ENCODE data around the gene CLK2. TPM values are rescaled to one million over a fixed set of nuclear protein-coding genes. Genes with fewer than 3 reads are reported as not detected.
A peak's percentile ranks its signal among the peaks of the same experiment; 100 is the strongest.

Gene CLK2
- total and polyA plus RNA-seq, 2 of the 13 experiments (the other 11 are each of a cell fraction or from before 2014, with no cell fraction given) = 20.1 to 73.5 TPM

GRCh38 chr1:155255243-155256007 is 17.9 kb downstream of the CLK2 start, which contains the start of gene ENTREP3 (continued):
- TF ChIP-seq RCOR2 (CRISPR knock-in tag; IDR thresholded peaks at IDR 0.05) (no peak), ZNF264 (CRISPR knock-in tag; IDR thresholded peaks at IDR 0.05) (0 out of 2 replicates have a peak, but pooled peaks have one; percentile 27), ZNF234 (CRISPR knock-in tag; conservative IDR thresholded peaks at IDR 0.05) (no peak), HDAC6 (IDR thresholded peaks at IDR 0.05; ENCODE audit: low read depth, low read length) (no peak), TGIF2 (CRISPR knock-in tag; IDR thresholded peaks at IDR 0.05) (no peak), ZNF430 (CRISPR knock-in tag; IDR thresholded peaks at IDR 0.05) (no peak; the same call in 1 of the 2 replicates), KAT8 (CRISPR knock-in tag; IDR thresholded peaks at IDR 0.05) (peak; percentile 82), SPEN (CRISPR knock-in tag; IDR thresholded peaks at IDR 0.05; ENCODE audit: low read depth) (peak; percentile 56; the same call in 1 of the 2 replicates), BCL6 (CRISPR knock-in tag; IDR thresholded peaks at IDR 0.05) (peak; percentile 51), ZBTB42 (CRISPR knock-in tag; IDR thresholded peaks at IDR 0.05) (no peak), RELA (CRISPR knock-in tag; IDR thresholded peaks at IDR 0.05) (no peak), ZNF224 (CRISPR knock-in tag; IDR thresholded peaks at IDR 0.05) (no peak), SCMH1 (CRISPR knock-in tag; IDR thresholded peaks at IDR 0.05; ENCODE audit: borderline replicate concordance) (no peak), KMT2B (CRISPR knock-in tag; IDR thresholded peaks at IDR 0.05) (peak; percentile 66), ARID2 (CRISPR knock-in tag; IDR thresholded peaks at IDR 0.05; ENCODE audit: borderline replicate concordance) (no peak), NFE2L2 (IDR thresholded peaks at IDR 0.05; ENCODE audit: low read length) (no peak), MTF1 (CRISPR knock-in tag; IDR thresholded peaks at IDR 0.05) (no peak), ZNF713 (CRISPR knock-in tag; IDR thresholded peaks at IDR 0.05) (no peak), ZNF329 (CRISPR knock-in tag; IDR thresholded peaks at IDR 0.05; ENCODE audit: low read depth) (no peak)
- TF ChIP-seq, protein P1, sequence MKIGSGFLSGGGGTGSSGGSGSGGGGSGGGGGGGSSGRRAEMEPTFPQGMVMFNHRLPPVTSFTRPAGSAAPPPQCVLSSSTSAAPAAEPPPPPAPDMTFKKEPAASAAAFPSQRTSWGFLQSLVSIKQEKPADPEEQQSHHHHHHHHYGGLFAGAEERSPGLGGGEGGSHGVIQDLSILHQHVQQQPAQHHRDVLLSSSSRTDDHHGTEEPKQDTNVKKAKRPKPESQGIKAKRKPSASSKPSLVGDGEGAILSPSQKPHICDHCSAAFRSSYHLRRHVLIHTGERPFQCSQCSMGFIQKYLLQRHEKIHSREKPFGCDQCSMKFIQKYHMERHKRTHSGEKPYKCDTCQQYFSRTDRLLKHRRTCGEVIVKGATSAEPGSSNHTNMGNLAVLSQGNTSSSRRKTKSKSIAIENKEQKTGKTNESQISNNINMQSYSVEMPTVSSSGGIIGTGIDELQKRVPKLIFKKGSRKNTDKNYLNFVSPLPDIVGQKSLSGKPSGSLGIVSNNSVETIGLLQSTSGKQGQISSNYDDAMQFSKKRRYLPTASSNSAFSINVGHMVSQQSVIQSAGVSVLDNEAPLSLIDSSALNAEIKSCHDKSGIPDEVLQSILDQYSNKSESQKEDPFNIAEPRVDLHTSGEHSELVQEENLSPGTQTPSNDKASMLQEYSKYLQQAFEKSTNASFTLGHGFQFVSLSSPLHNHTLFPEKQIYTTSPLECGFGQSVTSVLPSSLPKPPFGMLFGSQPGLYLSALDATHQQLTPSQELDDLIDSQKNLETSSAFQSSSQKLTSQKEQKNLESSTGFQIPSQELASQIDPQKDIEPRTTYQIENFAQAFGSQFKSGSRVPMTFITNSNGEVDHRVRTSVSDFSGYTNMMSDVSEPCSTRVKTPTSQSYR (CRISPR knock-in tag; IDR thresholded peaks at IDR 0.05; ENCODE audit: borderline replicate concordance) = peak; percentile 94
- TF ChIP-seq, protein P2, sequence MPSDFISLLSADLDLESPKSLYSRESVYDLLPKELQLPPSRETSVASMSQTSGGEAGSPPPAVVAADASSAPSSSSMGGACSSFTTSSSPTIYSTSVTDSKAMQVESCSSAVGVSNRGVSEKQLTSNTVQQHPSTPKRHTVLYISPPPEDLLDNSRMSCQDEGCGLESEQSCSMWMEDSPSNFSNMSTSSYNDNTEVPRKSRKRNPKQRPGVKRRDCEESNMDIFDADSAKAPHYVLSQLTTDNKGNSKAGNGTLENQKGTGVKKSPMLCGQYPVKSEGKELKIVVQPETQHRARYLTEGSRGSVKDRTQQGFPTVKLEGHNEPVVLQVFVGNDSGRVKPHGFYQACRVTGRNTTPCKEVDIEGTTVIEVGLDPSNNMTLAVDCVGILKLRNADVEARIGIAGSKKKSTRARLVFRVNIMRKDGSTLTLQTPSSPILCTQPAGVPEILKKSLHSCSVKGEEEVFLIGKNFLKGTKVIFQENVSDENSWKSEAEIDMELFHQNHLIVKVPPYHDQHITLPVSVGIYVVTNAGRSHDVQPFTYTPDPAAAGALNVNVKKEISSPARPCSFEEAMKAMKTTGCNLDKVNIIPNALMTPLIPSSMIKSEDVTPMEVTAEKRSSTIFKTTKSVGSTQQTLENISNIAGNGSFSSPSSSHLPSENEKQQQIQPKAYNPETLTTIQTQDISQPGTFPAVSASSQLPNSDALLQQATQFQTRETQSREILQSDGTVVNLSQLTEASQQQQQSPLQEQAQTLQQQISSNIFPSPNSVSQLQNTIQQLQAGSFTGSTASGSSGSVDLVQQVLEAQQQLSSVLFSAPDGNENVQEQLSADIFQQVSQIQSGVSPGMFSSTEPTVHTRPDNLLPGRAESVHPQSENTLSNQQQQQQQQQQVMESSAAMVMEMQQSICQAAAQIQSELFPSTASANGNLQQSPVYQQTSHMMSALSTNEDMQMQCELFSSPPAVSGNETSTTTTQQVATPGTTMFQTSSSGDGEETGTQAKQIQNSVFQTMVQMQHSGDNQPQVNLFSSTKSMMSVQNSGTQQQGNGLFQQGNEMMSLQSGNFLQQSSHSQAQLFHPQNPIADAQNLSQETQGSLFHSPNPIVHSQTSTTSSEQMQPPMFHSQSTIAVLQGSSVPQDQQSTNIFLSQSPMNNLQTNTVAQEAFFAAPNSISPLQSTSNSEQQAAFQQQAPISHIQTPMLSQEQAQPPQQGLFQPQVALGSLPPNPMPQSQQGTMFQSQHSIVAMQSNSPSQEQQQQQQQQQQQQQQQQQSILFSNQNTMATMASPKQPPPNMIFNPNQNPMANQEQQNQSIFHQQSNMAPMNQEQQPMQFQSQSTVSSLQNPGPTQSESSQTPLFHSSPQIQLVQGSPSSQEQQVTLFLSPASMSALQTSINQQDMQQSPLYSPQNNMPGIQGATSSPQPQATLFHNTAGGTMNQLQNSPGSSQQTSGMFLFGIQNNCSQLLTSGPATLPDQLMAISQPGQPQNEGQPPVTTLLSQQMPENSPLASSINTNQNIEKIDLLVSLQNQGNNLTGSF (CRISPR knock-in tag; IDR thresholded peaks at IDR 0.05) = 0 out of 2 replicates have a peak, but pooled peaks have one; percentile 56
- TF ChIP-seq, protein P3, sequence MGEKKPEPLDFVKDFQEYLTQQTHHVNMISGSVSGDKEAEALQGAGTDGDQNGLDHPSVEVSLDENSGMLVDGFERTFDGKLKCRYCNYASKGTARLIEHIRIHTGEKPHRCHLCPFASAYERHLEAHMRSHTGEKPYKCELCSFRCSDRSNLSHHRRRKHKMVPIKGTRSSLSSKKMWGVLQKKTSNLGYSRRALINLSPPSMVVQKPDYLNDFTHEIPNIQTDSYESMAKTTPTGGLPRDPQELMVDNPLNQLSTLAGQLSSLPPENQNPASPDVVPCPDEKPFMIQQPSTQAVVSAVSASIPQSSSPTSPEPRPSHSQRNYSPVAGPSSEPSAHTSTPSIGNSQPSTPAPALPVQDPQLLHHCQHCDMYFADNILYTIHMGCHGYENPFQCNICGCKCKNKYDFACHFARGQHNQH (CRISPR knock-in tag; IDR thresholded peaks at IDR 0.05) = peak; percentile 81; the same call in 1 of the 2 replicates

Measured in HepG2 (cell line).